Testis (tissue), 2 donors: Measurements from ENCODE around the gene AOC1.

ENCODE experiments used
- CTCF ChIP-seq, 3 experiments: fragments of 450-650 bp in 2 of 3; fragments of 200-600 bp in 1 of 3; sonication (generic) in 1 of 3; IDR thresholded peaks; one replicate each; pipeline ENCODE4 v1.5.1; 2016 to 2019; ENCODE audit warnings: antibody characterized with exemption in 3 of 3, mild to moderate bottlenecking in 2 of 3, moderate library complexity in 1 of 3
- POLR2A ChIP-seq: fragments of 450-650 bp; IDR thresholded peaks from one replicate; pipeline ENCODE4 v1.6.1; 2017; ENCODE audit warnings: antibody characterized with exemption, mild to moderate bottlenecking, moderate library complexity

GRCh38 chr7:150842018-150842417 is 10.3 kb upstream of the AOC1 start:
- TF ChIP-seq CTCF (IDR thresholded peaks at IDR 0.05) (no peak), POLR2A (no peak)
